ENCODE measurements around the gene KNSTRN. TPM values are rescaled to one million over a fixed set of nuclear protein-coding genes. Genes with fewer than 3 reads are reported as not detected.

Gene KNSTRN
- total and polyA plus RNA-seq, 2 donors (not counting 3 experiments of a cell fraction or from before 2014, with no cell fraction given): 24.4 to 61.4 TPM

DNA sequence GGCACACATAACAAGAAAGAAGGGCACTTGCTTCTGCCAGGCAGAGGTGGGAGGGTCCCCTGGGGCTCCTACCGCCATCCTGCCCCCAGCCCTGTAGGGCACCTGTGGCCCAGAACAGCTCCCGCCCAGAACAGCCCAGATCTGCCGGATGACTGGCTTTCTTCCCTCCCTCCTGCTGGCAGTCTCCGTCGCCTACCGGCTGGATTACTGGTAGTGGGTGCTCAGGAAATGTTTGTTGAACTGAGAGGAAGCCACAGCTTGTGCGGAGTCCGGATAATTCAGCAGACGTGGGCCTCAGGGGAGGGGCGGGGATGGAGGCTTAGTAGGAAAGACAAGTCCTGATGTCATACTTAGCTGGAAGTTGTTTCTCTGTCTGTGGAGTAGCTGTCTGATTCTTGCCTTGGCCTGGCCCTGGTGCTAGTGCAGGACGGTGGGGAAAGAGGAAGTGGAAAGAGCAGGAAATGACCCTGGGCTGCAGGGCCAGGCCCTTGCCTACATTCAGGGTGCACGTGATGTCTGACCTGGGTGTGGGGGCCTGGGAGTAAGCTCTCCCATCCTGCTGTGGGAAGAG, 48.5 kb upstream of the KNSTRN start:
- peak overlapping the region; percentile 41 for H3K4me2 ChIP-seq (ENCODE audit: insufficient read depth, low read length)

DNA sequence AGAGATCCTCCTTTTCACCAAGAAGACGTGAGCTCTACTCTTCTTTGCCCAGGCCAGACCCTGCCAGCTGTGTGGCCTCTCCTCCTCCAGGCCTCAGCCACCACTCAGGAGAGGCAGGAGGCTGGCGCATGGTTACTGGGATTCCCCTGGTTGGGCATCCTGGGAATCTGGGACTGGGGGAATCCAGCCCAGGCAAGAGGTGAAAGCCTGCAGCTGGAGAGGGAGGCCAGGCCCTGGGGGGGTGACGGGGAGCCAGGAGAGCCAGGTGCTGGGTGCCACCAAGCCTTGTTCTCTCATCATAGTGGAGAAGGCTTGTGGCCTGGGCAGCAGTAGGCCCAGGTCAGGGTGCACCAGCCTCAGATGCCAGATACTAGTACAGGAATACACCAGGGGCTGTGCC, 48.0 kb upstream of the KNSTRN start:
- H3K27me3 ChIP-seq (ENCODE audit: control insufficient read depth in 2 of 2, insufficient read depth in 2 of 2, low read length in 2 of 2): no peaks in the 10 kb centered on the region
- FAIRE-seq: no peak
- no peak overlapping the region for H3K4me2 ChIP-seq (ENCODE audit: insufficient read depth, low read length)
- intact Hi-C loops (cut with micrococcal nuclease): loop anchor here (1.0 kb wide), 1 partner anchor 11 kb away; the partner anchor contains the start of gene INAFM2
- no peaks in the 10 kb centered on the region for H3K9me3 ChIP-seq (replicated peaks; ENCODE audit: control insufficient read depth, insufficient read depth, low read length)
- H3K4me1 ChIP-seq (ENCODE audit: control insufficient read depth, extremely low read depth, insufficient read depth, low read length): peaks cover 43% of the 10 kb centered on the region
- no peaks in the 10 kb centered on the region for H3K9me1 ChIP-seq (replicated peaks; ENCODE audit: control insufficient read depth, extremely low read depth, insufficient read depth, low read length)
- H3K36me3 ChIP-seq (ENCODE audit: control insufficient read depth in 2 of 2, extremely low read depth in 1 of 2, insufficient read depth in 2 of 2, low read length in 2 of 2): peaks cover 0 to 8% of the 10 kb centered on the region in 2 experiments
- TF ChIP-seq EZH2 (IDR thresholded peaks at IDR 0.05; ENCODE audit: borderline replicate concordance, low read depth, low read length, severe bottlenecking): no peak
- TF ChIP-seq POLR2A (IDR thresholded peaks at IDR 0.05; ENCODE audit: low read depth, low read length): no peak
- TF ChIP-seq POLR2AphosphoS5 (IDR thresholded peaks at IDR 0.05; ENCODE audit: insufficient read depth, low read depth, low read length): no peak
- TF ChIP-seq GATA2 (IDR thresholded peaks at IDR 0.05; ENCODE audit: insufficient read depth, insufficient read length, low read depth, low read length): no peak
- TF ChIP-seq, protein P1, sequence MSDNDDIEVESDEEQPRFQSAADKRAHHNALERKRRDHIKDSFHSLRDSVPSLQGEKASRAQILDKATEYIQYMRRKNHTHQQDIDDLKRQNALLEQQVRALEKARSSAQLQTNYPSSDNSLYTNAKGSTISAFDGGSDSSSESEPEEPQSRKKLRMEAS (IDR thresholded peaks at IDR 0.05; ENCODE audit: insufficient read depth, insufficient read length): no peak
- no peak for TF ChIP-seq FOS (IDR thresholded peaks at IDR 0.05; ENCODE audit: borderline replicate concordance, insufficient read depth, low read length)
- TF ChIP-seq JUN (IDR thresholded peaks at IDR 0.05; ENCODE audit: borderline replicate concordance, insufficient read depth, insufficient read length, low read depth): no peak
- TF ChIP-seq, protein P2, sequence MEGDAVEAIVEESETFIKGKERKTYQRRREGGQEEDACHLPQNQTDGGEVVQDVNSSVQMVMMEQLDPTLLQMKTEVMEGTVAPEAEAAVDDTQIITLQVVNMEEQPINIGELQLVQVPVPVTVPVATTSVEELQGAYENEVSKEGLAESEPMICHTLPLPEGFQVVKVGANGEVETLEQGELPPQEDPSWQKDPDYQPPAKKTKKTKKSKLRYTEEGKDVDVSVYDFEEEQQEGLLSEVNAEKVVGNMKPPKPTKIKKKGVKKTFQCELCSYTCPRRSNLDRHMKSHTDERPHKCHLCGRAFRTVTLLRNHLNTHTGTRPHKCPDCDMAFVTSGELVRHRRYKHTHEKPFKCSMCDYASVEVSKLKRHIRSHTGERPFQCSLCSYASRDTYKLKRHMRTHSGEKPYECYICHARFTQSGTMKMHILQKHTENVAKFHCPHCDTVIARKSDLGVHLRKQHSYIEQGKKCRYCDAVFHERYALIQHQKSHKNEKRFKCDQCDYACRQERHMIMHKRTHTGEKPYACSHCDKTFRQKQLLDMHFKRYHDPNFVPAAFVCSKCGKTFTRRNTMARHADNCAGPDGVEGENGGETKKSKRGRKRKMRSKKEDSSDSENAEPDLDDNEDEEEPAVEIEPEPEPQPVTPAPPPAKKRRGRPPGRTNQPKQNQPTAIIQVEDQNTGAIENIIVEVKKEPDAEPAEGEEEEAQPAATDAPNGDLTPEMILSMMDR (IDR thresholded peaks at IDR 0.05; ENCODE audit: extremely low read depth in 1 of 2, insufficient read depth in 1 of 2, low read depth in 1 of 2, low read length in 2 of 2): no peak
- no peak for TF ChIP-seq MYC (IDR thresholded peaks at IDR 0.05; ENCODE audit: low read depth, low read length)
- dilution Hi-C loops (cut with MboI; ENCODE audit: extremely low pct_ligation_motif_present, low sequenced_read_pairs): no loop called here
- H2AFZ ChIP-seq (ENCODE audit: low read depth, low read length): peak overlapping the region; percentile 70
- H4K20me1 ChIP-seq (replicated peaks; ENCODE audit: control insufficient read depth, extremely low read depth, insufficient read depth, low read length): no peaks in the 10 kb centered on the region
- CTCF ChIA-PET: interaction anchor here (1.0 to 9.1 kb wide), 7 partner anchors 9 to 117 kb away, joined by 3 to 287 read pairs (median 10); partner anchors contain the start of genes INAFM2 and PLCB2
- H3K4me3 ChIP-seq (replicated peaks in 1 of 3; ENCODE audit: insufficient read depth in 1 of 3, low read depth in 1 of 3, low read length in 3 of 3): no peak overlapping the region
- POLR2A ChIA-PET: interaction anchor here (0.9 to 2.0 kb wide), 2 partner anchors 9 to 12 kb away, joined by 4 to 11 read pairs; partner anchors contain the start of gene INAFM2
- H3K79me2 ChIP-seq (ENCODE audit: control insufficient read depth, insufficient read depth, low read length): peaks cover 5% of the 10 kb centered on the region
- H3K27ac ChIP-seq (ENCODE audit: insufficient read depth, low read depth, low read length): peak overlapping the region; percentile 80
- H3K9ac ChIP-seq (replicated peaks; ENCODE audit: extremely low read depth, insufficient read depth, low read length): peak overlapping the region; percentile 31
- DNase-seq (ENCODE audit: low read depth, low spot score): no peak
- no TSS peak for BruUV-seq (replicated peaks)

More for the DNA sequence above, 48.5 kb upstream of the KNSTRN start:
- Histone ChIP-seq H3K9me1 (replicated peaks; ENCODE audit: control insufficient read depth, extremely low read depth, insufficient read depth, low read length) (no peaks in the 10 kb centered on the region), H4K20me1 (replicated peaks; ENCODE audit: control insufficient read depth, extremely low read depth, insufficient read depth, low read length) (no peaks in the 10 kb centered on the region), H2AFZ (ENCODE audit: low read depth, low read length) (peak overlapping the region; percentile 70), H3K79me2 (ENCODE audit: control insufficient read depth, insufficient read depth, low read length) (no peaks in the 10 kb centered on the region), H3K9ac (replicated peaks; ENCODE audit: extremely low read depth, insufficient read depth, low read length) (peak overlapping the region; percentile 61), H3K4me3 (replicated peaks in 1 of 3; ENCODE audit: insufficient read depth in 1 of 3, low read depth in 1 of 3, low read length in 3 of 3) (no peak overlapping the region), H3K9me3 (replicated peaks; ENCODE audit: control insufficient read depth, insufficient read depth, low read length) (no peaks in the 10 kb centered on the region), H3K27ac (ENCODE audit: insufficient read depth, low read depth, low read length) (peak overlapping the region; percentile 80), H3K4me1 (ENCODE audit: control insufficient read depth, extremely low read depth, insufficient read depth, low read length) (peaks cover 39% of the 10 kb centered on the region), H3K27me3 (ENCODE audit: control insufficient read depth in 2 of 2, insufficient read depth in 2 of 2, low read length in 2 of 2) (no peaks in the 10 kb centered on the region), H3K36me3 (ENCODE audit: control insufficient read depth in 2 of 2, extremely low read depth in 1 of 2, insufficient read depth in 2 of 2, low read length in 2 of 2) (peaks cover 0 to 8% of the 10 kb centered on the region in 2 experiments)
- CTCF ChIA-PET: interaction anchor here (0.8 to 9.1 kb wide), 8 partner anchors 9 to 117 kb away, joined by 3 to 287 read pairs (median 8); partner anchors contain the start of genes INAFM2 and PLCB2
- dilution Hi-C loops (cut with MboI; ENCODE audit: extremely low pct_ligation_motif_present, low sequenced_read_pairs) (no loop called here), intact Hi-C loops (cut with micrococcal nuclease) (loop anchor here (1.0 kb wide), 1 partner anchor 11 kb away; the partner anchor contains the start of gene INAFM2)
- DNase-seq (ENCODE audit: low read depth, low spot score) (peak; percentile 98), FAIRE-seq (peak; percentile 100)
- TF ChIP-seq GATA2 (IDR thresholded peaks at IDR 0.05; ENCODE audit: insufficient read depth, insufficient read length, low read depth, low read length) (peak; percentile 41), POLR2A (IDR thresholded peaks at IDR 0.05; ENCODE audit: low read depth, low read length) (peak; percentile 32), POLR2AphosphoS5 (IDR thresholded peaks at IDR 0.05; ENCODE audit: insufficient read depth, low read depth, low read length) (peak; percentile 60), FOS (IDR thresholded peaks at IDR 0.05; ENCODE audit: borderline replicate concordance, insufficient read depth, low read length) (no peak)
- BruUV-seq (replicated peaks): TSS peak; percentile 14
- POLR2A ChIA-PET: interaction anchor here (0.7 to 2.0 kb wide), 3 partner anchors 9 to 304 kb away, joined by 3 to 11 read pairs (median 4); partner anchors contain the start of gene INAFM2
